Spleen (tissue), 7 donors: Measurements from ENCODE around the gene HINFP.

Experiments
- CTCF ChIP-seq, 11 experiments: fragments of 200-600 bp in 7 of 11; fragments of 450-650 bp in 4 of 11; sonication (generic) in 4 of 11; IDR thresholded peaks in 8 of 11; conservative IDR thresholded peaks in 3 of 11; 1 replicate in 7 of 11; 2 replicates in 4 of 11; pipeline versions ENCODE4 v1.4.0 to v1.8.0; 2016 to 2021; ENCODE audit warnings: antibody characterized with exemption in 11 of 11, inconsistent platforms in 4 of 11, mild to moderate bottlenecking in 1 of 11
- POLR2A ChIP-seq, 3 donors: fragments of 450-650 bp; IDR thresholded peaks; one replicate each; pipeline ENCODE4 v1.5.1; 2017; ENCODE audit warnings: antibody characterized with exemption in 3 of 3, mild to moderate bottlenecking in 1 of 3
- POLR2AphosphoS5 ChIP-seq, 3 donors: sonication (generic); formaldehyde crosslinking; IDR thresholded peaks; one replicate each; pipeline ENCODE4 v1.5.1; 2017; ENCODE audit warnings: antibody characterized with exemption in 3 of 3
- donor health status: DM: no; HTN: no; CAD: no; lungs with moderate emphysema.
- donor health status: DM: no; HTN: no; CAD: no.
- donor health status: DM: no; HTN: no; CAD: no.

GRCh38 chr11:119091966-119092879 is 29.2 kb upstream of the HINFP start:
- TF ChIP-seq POLR2A (IDR thresholded peaks at IDR 0.05) (no peak), CTCF (IDR thresholded peaks at IDR 0.05 in 8 of 11, conservative IDR thresholded peaks at IDR 0.05 in 3 of 11) (no peak), POLR2AphosphoS5 (IDR thresholded peaks at IDR 0.05) (no peak)
